SU-DHL-6 (cell line): ENCODE data around the gene TAOK1.

ENCODE experiments used
- CTCF ChIP-seq: fragments of 200-600 bp; sonication (generic); IDR thresholded peaks from one replicate; pipeline ENCODE4 v1.5.1; 2017; ENCODE audit warnings: antibody characterized with exemption, mild to moderate bottlenecking, low read length, moderate library complexity; ENCODE audit not compliant: insufficient read depth, poor library complexity, severe bottlenecking
- EZH2phosphoT487 ChIP-seq: fragments of 200-600 bp; sonication (generic), shearing (Covaris generic); conservative IDR thresholded peaks from 2 replicates; pipeline ENCODE4 v1.6.1; 2018; ENCODE audit warnings: mild to moderate bottlenecking, antibody characterized with exemption, low read length, moderate library complexity, mixed read lengths

- TF ChIP-seq CTCF (no peak), EZH2phosphoT487 (no peak)
Observed at GRCh38 chr17:29518359-29518758, 128.2 kb downstream of the TAOK1 start.
